ENCODE results near the gene ITGAV.
"Not testable (repeated sequence)": the region's sequence is repeated elsewhere in the genome, so short reads cannot be mapped to it uniquely, and the experiment has no call there.

Gene ITGAV

GRCh38 chr2:186589612-186590349, at the start of gene ITGAV:
ITGAV (plus strand) TSS chr2:186590056; CDS start chr2:186590339, 283 bp downstream.
- peak; percentile 81 for DNase-seq

- peak; percentile 30 for DNase-seq
These were observed 48.9 kb upstream of the ITGAV start for GRCh38 chr2:186540941-186541340.

GRCh38 chr2:186542002-186542401, 47.9 kb upstream of the ITGAV start:
- no peak for DNase-seq

- DNase-seq, result no peak
These were observed 46.2 kb upstream of the ITGAV start for GRCh38 chr2:186543561-186544131.

- DNase-seq, result peak; percentile 58
These were observed 45.6 kb upstream of the ITGAV start for GRCh38 chr2:186544255-186544675.

- DNase-seq, result no peak
These were observed 43.0 kb upstream of the ITGAV start for GRCh38 chr2:186546846-186547245.

- DNase-seq, result no peak
These were observed 38.4 kb upstream of the ITGAV start for GRCh38 chr2:186551323-186552050.

GRCh38 chr2:186554429-186554828, 35.4 kb upstream of the ITGAV start:
- no peak for DNase-seq

GRCh38 chr2:186554850-186555671, 34.8 kb upstream of the ITGAV start:
- DNase-seq, result no peak

GRCh38 chr2:186558512-186559276, 31.2 kb upstream of the ITGAV start:
- DNase-seq, result no peak

GRCh38 chr2:186559370-186559769, 30.5 kb upstream of the ITGAV start:
- no peak for DNase-seq

GRCh38 chr2:186559848-186560247, 30.0 kb upstream of the ITGAV start:
- no peak for DNase-seq

- DNase-seq, result no peak
These were observed 29.6 kb upstream of the ITGAV start for GRCh38 chr2:186560254-186560653.

- no peak for DNase-seq
These were observed 28.2 kb upstream of the ITGAV start for GRCh38 chr2:186561467-186562208.

- DNase-seq, result no peak
These were observed 27.7 kb upstream of the ITGAV start for GRCh38 chr2:186562209-186562578.

GRCh38 chr2:186568600-186568999, 21.3 kb upstream of the ITGAV start:
- not testable (repeated sequence) for DNase-seq

- not testable (repeated sequence) for DNase-seq
These were observed 20.7 kb upstream of the ITGAV start for GRCh38 chr2:186569127-186569526.

- DNase-seq, result no peak
These were observed 20.0 kb upstream of the ITGAV start for GRCh38 chr2:186569897-186570296.

GRCh38 chr2:186570604-186571003, 19.3 kb upstream of the ITGAV start:
- no peak for DNase-seq

GRCh38 chr2:186572705-186573104, 17.2 kb upstream of the ITGAV start:
- no peak for DNase-seq

GRCh38 chr2:186573531-186573930, 16.3 kb upstream of the ITGAV start:
- no peak for DNase-seq

GRCh38 chr2:186575302-186575701, 14.6 kb upstream of the ITGAV start:
- peak; percentile 88 for DNase-seq
